PC-9 (cell line): ENCODE results near the gene EEF2K. TPM values are rescaled to one million over a fixed set of nuclear protein-coding genes. Genes with fewer than 3 reads are reported as not detected.

ENCODE experiments used
- BruUV-seq: library from RNA; stranded (reverse); fragments of 400-500 nt; replicated peaks from 2 replicates; lab custom pipeline; 2021; lab: Mats Ljungman, UMichigan
- CTCF ChIA-PET: fragments of 300-600 bp; sonication (Branson Sonifier 250); formaldehyde crosslinking; loops from one replicate; lab custom pipeline; 2022; ENCODE audit warnings: antibody characterized with exemption; lab: Charles Lee
- POLR2A ChIA-PET: fragments of 300-600 bp; sonication (Branson Sonifier 250); formaldehyde crosslinking; loops from one replicate; lab custom pipeline; 2022; ENCODE audit warnings: antibody characterized with exemption; ENCODE audit not compliant: unreplicated experiment; lab: Charles Lee
- DNase-seq, 2 experiments: peaks; one replicate each; pipeline versions ENCODE4 v3.0.0 to v3.0.0-alpha.2; 2015 to 2022; ENCODE audit warnings: mixed read lengths in 1 of 2
- H2AFZ ChIP-seq: fragments of 200-600 bp; sonication (generic); 2 replicates; pipeline ENCODE4 v1.8.1; 2017; ENCODE audit warnings: antibody characterized with exemption
- H3F3A ChIP-seq: fragments of 200-600 bp; sonication (generic); 2 replicates; pipeline ENCODE4 v1.8.1; 2017; ENCODE audit warnings: antibody characterized with exemption, mild to moderate bottlenecking, low read depth; ENCODE audit not compliant: insufficient read depth
- H3K27ac ChIP-seq: fragments of 200-600 bp; sonication (generic); 2 replicates; pipeline ENCODE4 v1.6.1; 2016; ENCODE audit warnings: mixed run types
- H3K27me3 ChIP-seq: fragments of 200-600 bp; sonication (generic); 2 replicates; pipeline ENCODE4 v1.6.1; 2016; ENCODE audit warnings: low read depth, mixed run types; ENCODE audit not compliant: insufficient read depth
- H3K36me3 ChIP-seq: fragments of 200-600 bp; sonication (generic); 2 replicates; pipeline ENCODE4 v1.6.1; 2016; ENCODE audit warnings: low read depth, mixed run types
- H3K4me1 ChIP-seq: fragments of 200-600 bp; sonication (generic); replicated peaks from 2 replicates; pipeline ENCODE4 v1.6.1; 2016; ENCODE audit warnings: mixed run types; ENCODE audit not compliant: insufficient read depth
- H3K4me2 ChIP-seq: fragments of 200-600 bp; sonication (generic); 2 replicates; pipeline ENCODE4 v1.6.1; 2017; ENCODE audit warnings: mixed run types
- H3K4me3 ChIP-seq: fragments of 200-600 bp; sonication (generic); 2 replicates; pipeline ENCODE4 v1.6.1; 2016; ENCODE audit warnings: mixed run types
- H3K79me2 ChIP-seq: fragments of 200-600 bp; sonication (generic); 2 replicates; pipeline ENCODE4 v1.6.1; 2017; ENCODE audit warnings: low read depth, mixed run types
- H3K9me2 ChIP-seq: fragments of 200-600 bp; sonication (generic); 2 replicates; pipeline ENCODE4 v1.8.1; 2017; ENCODE audit warnings: mild to moderate bottlenecking; ENCODE audit not compliant: insufficient read depth
- H3K9me3 ChIP-seq: fragments of 200-600 bp; sonication (generic); 2 replicates; pipeline ENCODE4 v1.8.1; 2016; ENCODE audit warnings: low read depth; ENCODE audit not compliant: insufficient read depth
- H4K20me1 ChIP-seq: fragments of 200-600 bp; sonication (generic); 2 replicates; pipeline ENCODE4 v1.8.1; 2017; ENCODE audit not compliant: insufficient read depth
- CTCF ChIP-seq: fragments of 200-600 bp; sonication (generic); conservative IDR thresholded peaks from 2 replicates; pipeline ENCODE4 v1.6.1; 2017; ENCODE audit warnings: mixed run types, antibody characterized with exemption, mild to moderate bottlenecking, moderate library complexity
- EZH2 ChIP-seq: fragments of 200-600 bp; sonication (generic); IDR thresholded peaks from 2 replicates; pipeline ENCODE4 v1.8.0; 2017; ENCODE audit warnings: antibody characterized with exemption, low read depth
- intact Hi-C: fragments of 100-400 bp; cut with micrococcal nuclease; formaldehyde crosslinking; loops from one replicate; pipeline ENCODE4 v1.10.0; 2022; ENCODE audit not compliant: unreplicated experiment
- total RNA-seq: library from RNA; stranded (reverse); gene quantifications from 2 replicates; pipeline ENCODE4 v1.2.3, GENCODE V29; 2021

Gene EEF2K
- total RNA-seq, 1 experiment from 2014 or later: 29.8 TPM

GRCh38 chr16:22262460-22262859, 56.4 kb downstream of the EEF2K start:
- Histone ChIP-seq H3K4me2 (no peak overlapping the region), H4K20me1 (no peaks in the 10 kb centered on the region), H3F3A (no peaks in the 10 kb centered on the region), H3K9me2 (no peaks in the 10 kb centered on the region), H3K27me3 (no peaks in the 10 kb centered on the region), H3K36me3 (peaks cover 6% of the 10 kb centered on the region; the same call in 1 of the 2 replicates), H3K4me1 (no peaks in the 10 kb centered on the region), H2AFZ (no peak overlapping the region), H3K27ac (no peak overlapping the region), H3K79me2 (no peaks in the 10 kb centered on the region), H3K4me3 (no peak overlapping the region), H3K9me3 (no peaks in the 10 kb centered on the region)
- TF ChIP-seq EZH2 (no peak), CTCF (no peak)
- no peak for DNase-seq
- BruUV-seq: no TSS peak
- intact Hi-C loops: no loop called here
- CTCF ChIA-PET: no interaction called here
- POLR2A ChIA-PET: no interaction called here

GRCh38 chr16:22264786-22265185, 58.7 kb downstream of the EEF2K start:
- H3F3A ChIP-seq: no peaks in the 10 kb centered on the region
- no peaks in the 10 kb centered on the region for H3K9me3 ChIP-seq
- H3K4me1 ChIP-seq: no peaks in the 10 kb centered on the region
- no peak overlapping the region for H2AFZ ChIP-seq
- H3K36me3 ChIP-seq: peaks cover 6% of the 10 kb centered on the region; the same call in 1 of the 2 replicates
- intact Hi-C loops: no loop called here
- no peaks in the 10 kb centered on the region for H3K79me2 ChIP-seq
- DNase-seq: no peak
- POLR2A ChIA-PET: no interaction called here
- H3K27ac ChIP-seq: no peak overlapping the region
- no peaks in the 10 kb centered on the region for H3K9me2 ChIP-seq
- CTCF ChIA-PET: no interaction called here
- H3K4me2 ChIP-seq: no peak overlapping the region
- no peak for TF ChIP-seq CTCF
- TF ChIP-seq EZH2: no peak
- no TSS peak for BruUV-seq
- no peak overlapping the region for H3K4me3 ChIP-seq
- H3K27me3 ChIP-seq: no peaks in the 10 kb centered on the region
- no peaks in the 10 kb centered on the region for H4K20me1 ChIP-seq

GRCh38 chr16:22265351-22265750, 59.3 kb downstream of the EEF2K start:
- H3K4me1 ChIP-seq: no peaks in the 10 kb centered on the region
- H3K4me3 ChIP-seq: no peak overlapping the region
- no peaks in the 10 kb centered on the region for H3F3A ChIP-seq
- H3K27ac ChIP-seq: no peak overlapping the region
- H2AFZ ChIP-seq: no peak overlapping the region
- H3K79me2 ChIP-seq: no peaks in the 10 kb centered on the region
- TF ChIP-seq CTCF (no peak), EZH2 (no peak)
- POLR2A ChIA-PET: no interaction called here
- no peaks in the 10 kb centered on the region for H3K9me3 ChIP-seq
- no TSS peak for BruUV-seq
- CTCF ChIA-PET: no interaction called here
- no peak overlapping the region for H3K4me2 ChIP-seq
- H4K20me1 ChIP-seq: no peaks in the 10 kb centered on the region
- intact Hi-C loops: no loop called here
- H3K36me3 ChIP-seq: peaks cover 2% of the 10 kb centered on the region; the same call in 1 of the 2 replicates
- H3K27me3 ChIP-seq: no peaks in the 10 kb centered on the region
- no peaks in the 10 kb centered on the region for H3K9me2 ChIP-seq
- DNase-seq: no peak
